HG03039 (cell line): ENCODE data around the gene CTU2.

Experiments
- ATAC-seq: cut with Tn5 transposase; IDR thresholded peaks from one replicate; pipeline ENCODE4 v1.9.1; 2021; ENCODE audit warnings: mild to moderate bottlenecking, moderate library complexity; ENCODE audit not compliant: unreplicated experiment

The CTU2 gene

DNA sequence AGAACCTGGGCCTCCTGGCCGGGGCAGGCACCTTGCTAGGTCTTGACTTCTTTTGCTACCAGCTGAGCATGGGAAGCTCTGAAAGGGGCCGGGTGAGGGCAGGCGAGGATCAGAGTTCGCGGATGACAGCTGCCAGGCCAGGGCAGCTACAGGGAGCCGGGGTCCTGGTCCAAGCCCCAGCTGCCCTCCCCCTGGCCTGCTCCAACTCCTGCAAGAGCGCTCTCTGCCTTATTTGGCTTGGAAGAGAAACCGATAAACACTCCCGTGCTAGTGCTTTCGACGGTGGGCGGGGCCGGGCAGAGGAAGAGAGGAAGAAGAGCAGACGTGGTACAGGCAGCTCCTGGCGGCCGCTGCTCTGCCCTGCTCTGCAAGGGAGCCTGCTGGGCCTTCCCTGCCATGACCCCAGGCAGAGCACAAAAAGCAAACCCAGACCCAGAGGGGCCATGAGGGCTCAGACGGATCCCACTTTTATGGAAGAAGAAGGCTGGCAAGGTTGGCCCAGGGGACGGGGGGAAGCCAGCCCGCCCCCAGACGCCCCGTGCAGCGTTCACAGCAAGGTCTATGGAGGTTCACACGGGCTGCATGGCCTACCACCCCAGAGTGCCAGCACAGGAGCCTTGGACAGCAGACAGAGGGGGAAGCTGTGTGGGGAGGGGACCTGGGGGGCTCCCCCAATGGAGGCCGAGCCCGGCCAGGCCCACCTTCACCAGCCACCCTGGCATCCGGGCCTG lies 53.1 kb downstream of the CTU2 start:
- no peak for ATAC-seq

- ATAC-seq, result no peak
Observed at GRCh38 chr16:88759976-88760350, 53.7 kb downstream of the CTU2 start.

GRCh38 chr16:88760424-88761142 lies 54.3 kb downstream of the CTU2 start:
- ATAC-seq, result no peak

DNA sequence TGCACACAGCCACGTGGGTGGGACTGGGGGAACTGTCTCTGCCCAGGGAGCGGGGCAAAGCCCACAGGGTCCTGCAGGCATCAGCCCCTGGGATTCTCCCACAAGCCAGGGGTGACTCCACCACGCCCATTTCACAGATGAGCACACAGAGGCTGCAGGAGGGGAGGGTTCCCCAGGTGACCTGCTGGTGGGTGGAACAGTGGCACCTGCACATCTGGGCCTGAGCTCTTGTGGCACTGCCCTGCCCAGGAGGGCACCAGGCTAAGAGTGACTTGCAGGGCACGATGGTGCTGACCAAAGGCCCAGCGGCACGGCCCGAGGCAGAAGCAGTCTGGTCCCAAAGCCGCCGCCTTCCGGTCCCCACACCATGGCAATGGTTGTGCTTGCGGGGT lies 54.8 kb downstream of the CTU2 start:
- ATAC-seq, result no peak

DNA sequence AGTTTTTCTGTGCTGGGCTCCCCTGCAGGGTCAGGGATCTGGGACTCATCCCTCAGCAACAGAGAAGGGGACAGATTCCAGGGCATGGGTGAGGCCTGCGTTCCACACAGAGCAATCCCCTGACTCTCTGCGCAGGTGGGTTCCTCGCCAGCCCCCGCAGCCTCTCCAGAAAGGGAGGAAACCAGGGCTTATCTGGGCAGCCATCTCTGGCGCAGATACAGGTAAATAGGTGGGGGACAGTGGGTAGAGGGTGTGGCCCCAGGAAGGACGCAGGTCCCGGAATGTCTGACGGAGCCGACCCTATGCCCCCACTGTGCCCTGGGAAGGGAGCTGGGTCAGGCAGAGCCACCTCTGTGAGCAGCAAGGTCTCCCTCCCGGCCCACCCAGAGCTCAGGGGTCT lies 55.5 kb downstream of the CTU2 start:
- no peak for ATAC-seq

DNA sequence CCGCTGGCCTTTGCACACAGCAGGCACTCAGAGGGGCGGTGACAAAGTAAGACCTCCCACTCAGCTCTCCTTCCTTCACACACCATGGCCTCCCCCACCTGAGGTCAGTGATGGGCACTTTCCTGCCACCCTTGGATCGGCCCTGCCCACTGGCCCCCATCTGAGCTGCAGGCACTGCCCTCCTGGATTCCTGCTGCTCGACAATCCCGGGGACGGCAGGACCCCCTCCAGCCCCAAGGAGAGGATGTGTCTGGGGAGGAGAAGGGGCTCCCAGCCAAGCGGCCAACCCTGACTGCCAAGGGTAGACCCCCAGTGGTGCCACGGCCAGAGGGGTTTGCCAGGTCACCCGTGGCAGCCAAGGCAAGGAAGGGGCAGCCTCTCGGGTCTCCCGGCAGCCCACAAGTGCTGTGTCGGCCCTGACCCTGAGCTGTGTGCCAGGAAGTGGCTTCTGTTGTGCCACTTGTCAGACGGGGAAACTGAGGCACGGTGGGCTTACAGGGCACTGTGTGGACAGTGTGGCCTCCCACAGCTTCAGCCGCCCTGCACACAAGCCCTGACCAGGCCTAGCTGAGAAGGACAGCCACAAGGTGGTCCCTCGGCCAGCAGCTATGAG lies 56.1 kb downstream of the CTU2 start:
- no peak for ATAC-seq

DNA sequence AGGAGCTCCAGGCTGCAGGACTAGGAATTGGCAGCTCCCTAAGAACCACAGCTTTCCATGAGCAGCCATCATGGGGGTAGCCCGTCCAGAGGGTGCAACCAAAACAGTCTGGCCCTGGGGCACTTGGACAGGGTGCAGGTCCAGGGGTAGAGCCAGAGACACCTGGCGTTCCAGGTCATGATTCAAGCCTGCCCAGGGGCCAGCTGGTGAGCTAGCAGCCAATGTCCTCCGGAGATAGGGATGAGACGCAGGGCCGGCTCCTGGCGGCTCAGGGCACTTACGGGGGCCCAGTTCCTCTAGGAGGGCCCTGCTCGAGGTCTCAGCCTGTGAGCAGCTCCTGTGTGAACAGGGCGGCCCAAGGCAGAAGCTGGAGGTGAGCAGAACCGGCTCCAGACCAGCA lies 56.6 kb downstream of the CTU2 start:
- ATAC-seq, result no peak

DNA sequence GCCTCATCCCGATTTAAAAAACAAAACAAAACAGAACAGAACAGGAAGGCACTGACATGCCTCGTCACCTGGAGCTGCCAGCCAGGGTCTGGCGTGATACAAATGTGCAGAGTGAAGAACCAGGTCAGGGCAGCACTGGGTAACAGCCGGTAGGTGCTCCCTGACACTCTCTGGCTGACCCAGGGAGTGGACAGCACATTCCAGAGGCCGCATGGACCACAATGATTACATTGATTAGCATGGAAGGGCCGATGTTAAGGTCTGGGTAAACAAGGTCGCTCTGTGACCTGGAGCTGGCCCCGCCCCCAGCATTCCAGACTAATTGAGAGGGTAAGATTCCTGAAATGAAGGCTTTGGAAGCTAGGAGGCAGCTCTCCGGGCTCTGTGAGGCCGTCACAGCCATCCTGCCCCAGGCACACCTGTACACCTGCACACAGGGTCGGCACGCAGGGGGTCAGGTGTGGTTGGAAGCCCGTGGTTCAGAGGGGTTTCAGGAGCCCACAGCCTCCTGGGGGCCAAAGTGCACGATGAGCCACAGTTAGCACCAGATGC lies 57.3 kb downstream of the CTU2 start:
- ATAC-seq, result no peak

DNA sequence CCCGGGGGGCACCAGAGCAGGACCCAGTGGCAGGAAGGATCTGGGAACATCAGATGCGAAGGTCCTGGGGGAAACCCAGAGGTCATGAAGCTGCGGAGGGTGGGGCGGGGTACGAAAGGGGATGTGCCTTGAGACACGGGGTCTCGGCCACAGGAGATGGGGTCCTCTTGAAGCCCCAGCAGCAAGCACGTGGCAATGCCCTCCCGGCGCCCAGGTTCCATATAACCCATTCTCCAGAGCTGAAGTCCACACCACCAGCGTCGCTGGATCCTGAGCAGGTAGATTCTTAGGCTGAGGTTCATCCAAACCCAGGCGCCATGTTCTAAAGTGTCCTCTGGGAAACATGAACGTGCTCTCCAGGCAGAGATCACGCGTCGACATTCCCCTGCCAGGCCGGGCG lies 57.8 kb downstream of the CTU2 start:
- ATAC-seq, result no peak

DNA sequence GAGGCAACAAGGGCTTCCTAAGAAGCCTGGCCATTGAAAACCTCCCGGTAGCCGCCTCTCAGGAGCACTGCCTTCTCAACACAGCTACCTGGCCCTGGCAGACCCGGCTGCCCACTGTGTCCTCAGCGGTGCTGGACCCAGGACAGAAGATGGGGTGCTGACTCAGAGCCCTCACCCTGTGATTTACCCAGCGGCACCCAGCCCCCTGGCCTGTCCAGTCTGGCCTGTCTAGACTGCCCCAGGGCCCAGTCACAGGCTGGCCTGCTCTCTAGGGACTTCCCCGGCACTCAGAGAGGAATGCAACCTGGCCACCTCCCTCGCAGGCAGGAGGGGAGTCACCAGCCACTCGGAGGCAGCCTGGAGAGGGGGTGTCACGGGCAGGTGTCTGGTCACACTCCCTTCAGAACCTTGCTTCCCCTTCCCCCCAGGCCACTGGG lies 58.6 kb downstream of the CTU2 start:
- ATAC-seq, result no peak
